Fibroblast of mammary gland (primary cell): ENCODE results near the gene REN.

Source experiments
- DNase-seq: peaks from one replicate; pipeline ENCODE4 v3.0.0-alpha.2; 2010; ENCODE audit warnings: low read depth
- H3K4me3 ChIP-seq: 2 replicates; pipeline ENCODE4 v1.5.1; 2011; ENCODE audit warnings: low read depth, mild to moderate bottlenecking, low read length, moderate library complexity; ENCODE audit not compliant: control insufficient read depth
- TF ChIP-seq, protein P1 (sequence below): conservative IDR thresholded peaks from 2 replicates; pipeline ENCODE4 v1.5.1; 2011; ENCODE audit warnings: low read depth, low read length, inconsistent platforms; ENCODE audit not compliant: control insufficient read depth, insufficient read depth

Gene REN

DNA sequence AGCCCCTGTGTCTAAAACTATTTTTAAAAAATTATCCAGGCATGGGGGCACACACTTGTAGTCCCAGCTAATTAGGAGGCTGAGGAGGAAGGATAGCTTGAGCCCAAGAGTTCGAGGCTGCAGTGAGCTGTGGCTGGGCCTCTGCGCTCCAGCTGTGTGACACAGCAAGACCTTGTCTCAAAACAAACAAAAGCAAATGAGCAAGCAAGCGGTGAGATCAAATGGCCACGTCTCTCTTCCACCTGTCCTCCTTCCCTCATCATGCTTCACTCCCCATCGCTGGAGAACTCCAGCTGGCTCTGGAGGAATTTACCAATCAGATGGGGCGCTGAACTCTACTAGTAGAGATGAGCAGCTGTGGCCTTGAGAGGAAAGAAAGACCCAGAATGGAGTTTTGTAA lies 14.0 kb upstream of the REN start:
- DNase-seq: no peak
- TF ChIP-seq, protein P1, sequence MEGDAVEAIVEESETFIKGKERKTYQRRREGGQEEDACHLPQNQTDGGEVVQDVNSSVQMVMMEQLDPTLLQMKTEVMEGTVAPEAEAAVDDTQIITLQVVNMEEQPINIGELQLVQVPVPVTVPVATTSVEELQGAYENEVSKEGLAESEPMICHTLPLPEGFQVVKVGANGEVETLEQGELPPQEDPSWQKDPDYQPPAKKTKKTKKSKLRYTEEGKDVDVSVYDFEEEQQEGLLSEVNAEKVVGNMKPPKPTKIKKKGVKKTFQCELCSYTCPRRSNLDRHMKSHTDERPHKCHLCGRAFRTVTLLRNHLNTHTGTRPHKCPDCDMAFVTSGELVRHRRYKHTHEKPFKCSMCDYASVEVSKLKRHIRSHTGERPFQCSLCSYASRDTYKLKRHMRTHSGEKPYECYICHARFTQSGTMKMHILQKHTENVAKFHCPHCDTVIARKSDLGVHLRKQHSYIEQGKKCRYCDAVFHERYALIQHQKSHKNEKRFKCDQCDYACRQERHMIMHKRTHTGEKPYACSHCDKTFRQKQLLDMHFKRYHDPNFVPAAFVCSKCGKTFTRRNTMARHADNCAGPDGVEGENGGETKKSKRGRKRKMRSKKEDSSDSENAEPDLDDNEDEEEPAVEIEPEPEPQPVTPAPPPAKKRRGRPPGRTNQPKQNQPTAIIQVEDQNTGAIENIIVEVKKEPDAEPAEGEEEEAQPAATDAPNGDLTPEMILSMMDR: no peak
- H3K4me3 ChIP-seq: no peak overlapping the region

DNA sequence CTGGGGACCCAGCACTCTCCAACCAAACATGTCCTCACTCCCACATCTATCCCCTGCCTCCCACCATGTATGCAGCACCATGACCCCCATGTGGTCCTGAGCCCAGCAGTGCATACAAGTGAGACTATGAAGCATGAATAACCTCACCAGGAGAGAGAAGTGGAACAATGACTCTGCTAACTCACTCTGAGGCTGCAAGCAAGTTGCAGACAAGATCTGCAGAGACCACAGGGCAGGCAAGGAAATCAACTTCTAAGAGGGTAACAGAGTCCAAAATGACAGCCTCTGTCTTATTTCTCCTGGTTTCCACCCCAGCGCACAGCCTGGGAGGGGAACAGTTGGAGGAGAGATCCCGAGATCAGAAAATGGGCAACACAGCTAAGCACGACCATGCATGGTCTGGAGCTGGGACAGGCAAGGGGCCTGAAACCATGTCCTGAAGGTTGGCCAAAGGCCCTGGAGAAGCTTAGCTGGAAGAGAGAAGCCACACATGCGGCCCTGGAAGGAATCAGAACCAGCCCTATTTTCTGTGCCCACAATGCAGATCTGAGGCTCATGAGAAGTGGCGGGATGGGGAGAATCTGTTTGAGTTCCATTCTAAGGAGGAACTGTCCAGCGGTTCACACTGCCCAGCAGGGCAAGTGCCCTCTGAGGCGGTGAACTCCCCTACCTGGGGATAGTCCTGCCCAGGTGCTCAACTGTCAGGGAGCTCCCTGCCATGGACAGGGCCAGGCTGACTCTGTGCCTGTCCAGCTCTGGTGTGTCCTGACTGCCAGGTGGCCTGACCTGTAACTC lies 12.5 kb upstream of the REN start:
- H3K4me3 ChIP-seq: no peak overlapping the region
- TF ChIP-seq, protein P1: no peak
- no peak for DNase-seq

DNA sequence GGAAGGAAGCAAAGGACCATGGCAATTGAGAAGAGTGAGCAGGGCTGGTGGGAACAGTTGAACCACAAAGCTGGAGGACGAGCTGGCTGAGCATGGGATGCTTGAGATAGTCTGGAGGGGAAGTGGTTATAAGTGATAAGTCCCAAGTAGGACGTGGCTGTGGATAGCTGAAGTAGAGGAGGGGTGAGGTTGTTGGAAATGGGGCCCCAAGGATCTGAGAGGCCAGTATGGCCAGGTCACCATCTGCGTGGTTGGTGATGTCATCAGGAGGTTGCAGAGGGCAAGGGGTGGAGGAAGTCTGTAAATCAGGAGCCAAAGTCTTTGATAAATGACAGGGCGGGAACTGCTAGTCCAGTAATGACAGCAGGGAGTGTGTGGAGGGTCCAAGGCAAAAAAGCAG lies 11.0 kb upstream of the REN start:
- TF ChIP-seq, protein P1: no peak
- H3K4me3 ChIP-seq: no peak overlapping the region
- DNase-seq: peak; percentile 19

DNA sequence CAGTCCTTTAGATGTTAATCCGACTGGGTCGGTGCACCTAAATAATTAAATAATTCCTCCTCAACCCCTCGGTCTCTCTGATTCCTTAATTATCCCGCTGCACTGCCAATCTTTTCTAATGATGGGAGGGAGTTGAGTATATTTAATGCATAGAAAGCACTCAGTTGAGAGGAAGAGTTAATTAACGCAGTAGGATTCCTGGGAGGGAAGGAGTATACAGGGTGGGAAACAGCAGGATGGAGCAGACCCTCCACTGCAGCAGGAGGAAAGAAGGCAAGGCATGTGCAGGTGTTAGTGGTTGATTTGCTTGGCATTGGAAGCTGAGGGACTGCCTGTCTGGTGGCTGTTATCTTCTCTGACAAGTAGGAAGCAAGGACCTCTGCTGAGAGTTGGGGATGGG lies 9.9 kb upstream of the REN start:
- H3K4me3 ChIP-seq: no peak overlapping the region
- TF ChIP-seq, protein P1: no peak
- DNase-seq: no peak

DNA sequence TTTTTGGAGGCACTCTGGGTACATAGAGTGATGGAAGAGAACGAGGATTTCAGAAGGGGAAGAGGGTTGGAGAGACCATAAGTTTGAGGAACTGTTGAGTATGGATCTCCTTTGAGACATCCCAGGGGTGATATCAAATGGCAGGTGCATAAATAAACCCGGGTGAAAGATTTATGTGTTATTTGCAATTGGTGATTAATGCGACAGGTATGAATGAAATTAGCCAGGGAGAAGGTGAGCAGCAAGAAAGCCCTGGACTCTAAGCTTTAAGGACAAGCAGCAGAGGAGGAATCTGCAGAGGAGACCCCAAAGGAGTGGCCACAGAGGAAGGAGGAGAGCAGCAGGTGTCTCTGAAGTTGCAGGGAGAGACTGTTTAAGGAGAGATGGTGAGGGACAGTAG lies 8.8 kb upstream of the REN start:
- no peak for DNase-seq
- TF ChIP-seq, protein P1: no peak
- no peak overlapping the region for H3K4me3 ChIP-seq

DNA sequence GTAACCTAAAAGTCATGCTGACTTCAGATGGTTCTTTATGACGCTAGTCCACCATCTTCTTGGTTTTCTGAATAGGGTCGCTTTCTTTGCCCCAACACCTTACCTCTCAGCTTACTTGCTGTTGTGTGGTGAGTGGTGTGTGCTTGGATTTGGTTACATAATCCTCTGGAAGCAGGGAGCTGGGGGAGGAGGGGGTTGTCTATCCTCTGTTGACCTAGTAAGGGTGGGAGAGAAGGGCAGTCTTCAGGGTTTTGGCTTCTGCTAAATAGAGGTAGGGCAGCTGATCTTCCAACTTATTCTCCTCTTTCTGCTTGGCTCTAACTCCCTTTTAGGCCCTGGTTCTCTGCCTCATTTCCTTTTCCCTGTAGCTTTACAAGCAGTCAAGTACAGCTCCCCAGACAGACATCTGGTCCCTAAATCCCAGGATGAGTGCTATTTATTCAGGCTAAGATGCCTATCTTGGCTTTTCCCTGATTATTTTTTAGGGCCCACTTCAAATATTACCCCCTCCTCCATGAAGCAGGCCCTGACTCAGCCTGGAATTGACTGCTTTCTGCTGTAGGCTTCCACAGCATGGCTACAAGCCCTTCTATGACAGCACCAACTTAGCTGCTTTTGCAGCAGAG lies 6.4 kb upstream of the REN start:
- no peak overlapping the region for H3K4me3 ChIP-seq
- DNase-seq: no peak
- TF ChIP-seq, protein P1: no peak
